ENCODE measurements around the gene GLP2R.

GRCh38 chr17:9905902-9906301 is 80.2 kb downstream of the GLP2R start:
- TF ChIP-seq PATZ1 (CRISPR knock-in tag; IDR thresholded peaks at IDR 0.05), result no peak
- TF ChIP-seq FOXM1 (CRISPR knock-in tag; IDR thresholded peaks at IDR 0.05), result no peak
- peak; percentile 23; the same call in 1 of the 2 replicates for TF ChIP-seq CTCF (CRISPR knock-in tag; IDR thresholded peaks at IDR 0.05)
- no peak for TF ChIP-seq KAT7 (CRISPR knock-in tag; IDR thresholded peaks at IDR 0.05; ENCODE audit: borderline replicate concordance)
- TF ChIP-seq NFE2 (CRISPR knock-in tag; IDR thresholded peaks at IDR 0.05), result no peak
